Astrocyte of the cerebellum (primary cell): ENCODE measurements around the gene C19orf25.
"Not testable (repeated sequence)": the region's sequence is repeated elsewhere in the genome, so short reads cannot be mapped to it uniquely, and the experiment has no call there.

Source experiments
- DNase-seq: peaks from one replicate; pipeline ENCODE4 v3.0.0-alpha.2; 2011; ENCODE audit warnings: low read depth
- H3K4me3 ChIP-seq: 2 replicates; pipeline ENCODE4 v1.5.1; 2011; ENCODE audit warnings: mild to moderate bottlenecking, low read depth, low read length, moderate library complexity
- in situ Hi-C: cut with HindIII; loops from 2 replicates; pipeline ENCODE4 v1.10.0; 2017; ENCODE audit warnings: low sequenced_read_pairs
- TF ChIP-seq, protein P1 (sequence below): IDR thresholded peaks from 2 replicates; pipeline ENCODE4 v1.5.1; 2012; ENCODE audit warnings: low read length, low read depth, moderate library complexity, mild to moderate bottlenecking; ENCODE audit errors: missing control alignments

C19orf25 gene

GRCh38 chr19:1483131-1483978 is 4.3 kb upstream of the C19orf25 start:
- in situ Hi-C loops, result no loop called here
- no peak overlapping the region for H3K4me3 ChIP-seq
- TF ChIP-seq, protein P1, sequence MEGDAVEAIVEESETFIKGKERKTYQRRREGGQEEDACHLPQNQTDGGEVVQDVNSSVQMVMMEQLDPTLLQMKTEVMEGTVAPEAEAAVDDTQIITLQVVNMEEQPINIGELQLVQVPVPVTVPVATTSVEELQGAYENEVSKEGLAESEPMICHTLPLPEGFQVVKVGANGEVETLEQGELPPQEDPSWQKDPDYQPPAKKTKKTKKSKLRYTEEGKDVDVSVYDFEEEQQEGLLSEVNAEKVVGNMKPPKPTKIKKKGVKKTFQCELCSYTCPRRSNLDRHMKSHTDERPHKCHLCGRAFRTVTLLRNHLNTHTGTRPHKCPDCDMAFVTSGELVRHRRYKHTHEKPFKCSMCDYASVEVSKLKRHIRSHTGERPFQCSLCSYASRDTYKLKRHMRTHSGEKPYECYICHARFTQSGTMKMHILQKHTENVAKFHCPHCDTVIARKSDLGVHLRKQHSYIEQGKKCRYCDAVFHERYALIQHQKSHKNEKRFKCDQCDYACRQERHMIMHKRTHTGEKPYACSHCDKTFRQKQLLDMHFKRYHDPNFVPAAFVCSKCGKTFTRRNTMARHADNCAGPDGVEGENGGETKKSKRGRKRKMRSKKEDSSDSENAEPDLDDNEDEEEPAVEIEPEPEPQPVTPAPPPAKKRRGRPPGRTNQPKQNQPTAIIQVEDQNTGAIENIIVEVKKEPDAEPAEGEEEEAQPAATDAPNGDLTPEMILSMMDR, result no peak
- DNase-seq, result no peak

DNA sequence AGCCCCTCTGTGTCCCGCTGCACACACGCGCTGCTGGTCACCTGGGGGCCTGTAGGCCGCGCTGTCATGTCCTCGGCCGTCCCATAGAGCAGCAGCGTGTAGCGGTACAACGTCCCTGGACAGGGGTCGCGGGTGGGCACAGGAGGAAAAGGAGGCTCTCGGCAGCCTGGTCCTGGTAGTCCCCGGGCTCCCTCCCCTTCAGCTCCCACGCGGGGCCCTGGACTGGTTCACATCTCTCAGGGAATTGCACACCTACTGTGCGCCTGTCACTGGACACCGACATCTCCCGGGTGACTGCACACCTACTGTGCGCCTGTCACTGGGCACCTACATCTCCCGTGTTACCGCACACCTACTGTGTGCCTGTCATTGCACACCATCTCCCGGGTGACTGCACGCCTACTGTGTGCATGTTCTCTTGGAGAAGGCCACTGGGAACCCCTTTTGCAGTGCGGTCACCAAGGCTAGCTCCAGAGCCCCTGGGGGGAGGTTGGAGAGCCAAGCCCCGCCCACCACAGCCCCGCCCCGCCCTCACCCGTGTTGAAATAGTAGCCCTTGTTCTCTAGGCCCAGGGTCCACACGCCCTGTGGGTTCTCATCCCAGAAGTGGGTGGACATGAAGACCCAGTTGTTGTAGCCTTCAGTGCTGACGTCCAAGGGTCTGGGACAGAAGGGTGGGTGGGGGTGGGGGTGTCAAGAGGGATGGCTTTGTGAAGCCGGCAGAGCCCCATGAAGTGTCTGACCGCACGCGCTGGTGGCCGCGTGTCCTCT is 3.5 kb upstream of the C19orf25 start:
- no peak for DNase-seq
- in situ Hi-C loops, result no loop called here
- TF ChIP-seq, protein P1, result no peak
- no peak overlapping the region for H3K4me3 ChIP-seq

DNA sequence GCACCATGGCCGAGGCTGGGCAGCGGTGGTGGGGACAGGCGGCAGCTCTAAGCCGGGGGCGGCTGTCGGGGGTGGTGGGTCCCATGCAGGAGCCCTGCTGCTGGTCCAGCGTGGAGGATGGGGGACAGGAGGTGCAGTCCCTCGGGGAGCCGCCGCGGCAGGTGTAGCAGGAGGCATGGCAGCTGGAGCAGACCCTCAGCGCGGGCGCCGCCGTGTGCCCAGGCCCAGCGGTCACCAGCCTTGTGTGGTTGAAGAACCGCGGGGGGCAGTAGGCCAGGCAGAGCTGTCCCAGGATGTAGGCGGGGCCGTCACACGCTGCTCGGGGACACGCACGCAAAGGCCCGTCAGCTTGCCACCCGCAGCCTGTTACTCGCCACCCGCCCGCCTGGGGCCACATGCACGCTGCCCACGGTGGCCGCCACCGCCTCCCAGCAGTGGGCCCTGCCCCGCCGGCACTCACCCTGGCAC is 2.9 kb upstream of the C19orf25 start:
- in situ Hi-C loops, result no loop called here
- DNase-seq, result no peak
- TF ChIP-seq, protein P1, result no peak
- no peak overlapping the region for H3K4me3 ChIP-seq

DNA sequence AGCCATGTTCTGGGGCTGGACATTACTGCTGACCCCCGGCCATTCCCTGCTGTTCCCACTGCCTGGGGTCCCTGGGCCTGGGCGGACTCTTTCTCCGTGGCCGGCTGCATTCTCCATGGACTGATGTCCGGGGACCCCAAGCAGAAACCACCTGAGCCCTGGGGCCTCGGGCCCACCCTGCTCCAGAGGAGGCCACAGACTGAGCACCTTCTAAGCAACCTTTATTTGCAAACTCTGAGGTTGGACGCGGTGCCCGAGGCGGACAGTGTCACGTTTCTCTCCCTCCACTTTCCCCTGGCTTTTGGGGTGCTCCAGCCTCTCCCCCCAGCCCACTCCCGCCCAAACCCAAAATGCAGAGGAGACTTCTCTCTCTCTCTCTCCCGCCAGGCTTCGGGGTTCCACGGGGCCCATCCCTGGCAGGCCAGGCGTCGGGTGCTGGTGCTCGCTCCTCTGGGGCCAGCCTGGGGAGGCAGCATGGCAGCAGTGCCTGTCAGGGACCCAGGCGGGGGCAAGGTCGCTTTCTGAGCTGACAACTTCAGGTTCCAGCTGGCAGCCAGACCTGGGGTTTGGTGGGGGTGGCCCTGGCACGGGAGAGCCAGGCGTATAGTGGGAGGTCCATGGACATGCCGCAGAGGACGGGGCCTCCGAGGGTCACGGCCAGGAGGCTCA is 2.3 kb upstream of the C19orf25 start:
- no peak for DNase-seq
- TF ChIP-seq, protein P1, result no peak
- in situ Hi-C loops, result no loop called here
- H3K4me3 ChIP-seq, result no peak overlapping the region

DNA sequence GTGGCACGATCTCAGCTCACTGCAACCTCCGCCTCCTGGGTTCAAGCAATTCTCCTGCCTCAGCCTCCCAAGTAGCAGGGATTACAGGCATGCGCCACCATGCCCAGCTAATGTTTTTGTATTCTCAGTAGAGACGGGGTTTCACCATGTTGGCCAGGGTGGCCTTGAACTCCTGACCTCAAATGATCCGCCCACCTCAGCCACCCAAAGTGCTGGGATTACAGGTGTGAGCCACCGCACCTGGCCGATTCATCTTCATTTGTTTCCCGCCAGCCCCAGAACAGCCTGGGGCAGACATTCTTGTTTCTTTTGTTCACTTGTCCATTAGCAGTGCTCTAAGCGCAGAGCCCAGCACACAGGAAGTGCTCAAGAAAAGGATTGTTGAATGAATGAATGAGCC is 2.0 kb downstream of the C19orf25 start:
- DNase-seq, H3K4me3 ChIP-seq, in situ Hi-C loops: not testable (repeated sequence)

GRCh38 chr19:1475751-1476437 is 3.1 kb downstream of the C19orf25 start:
- in situ Hi-C loops, result no loop called here
- no peak for DNase-seq
- H3K4me3 ChIP-seq, result no peak overlapping the region
- TF ChIP-seq, protein P1, result no peak
